Measurements from ENCODE around the gene LMO4. TPM values are rescaled to one million over a fixed set of nuclear protein-coding genes. Genes with fewer than 3 reads are reported as not detected.

The LMO4 gene
- total and polyA plus RNA-seq, 12 donors, result 19.8 to 60.5 (median 27.7) TPM

- Histone ChIP-seq H3K27me3 (no peaks in the 10 kb centered on the region), H3K27ac (peak overlapping the region in 8 of 10 donors; percentile 67 to 92 (median 84)), H3K4me3 (peak overlapping the region in 8 of 10 donors; percentile 60 to 86 (median 76)), H3K9me3 (no peaks in the 10 kb centered on the region), H3K4me1 (peaks cover 0 to 74% (median 55%) of the 10 kb centered on the region in 9 donors), H3K36me3 (peaks cover 0 to 22% (median 0%) of the 10 kb centered on the region in 9 donors)
- intact Hi-C loops (cut with DNase I), result loop anchor here in 3 of 10 donors (2.0 to 10.0 kb wide), 8 partner anchors 68 to 1165 kb away; no protein-coding TSS in a partner anchor
- DNase-seq (no peak), ATAC-seq (no peak)
- 54 to 65% methylated on average over 10 of the region's 10 CpGs for WGBS, 2 donors
- TF ChIP-seq CTCF (IDR thresholded peaks at IDR 0.05), result no peak
Measured at GRCh38 chr1:87333692-87334347, 5.1 kb downstream of the LMO4 start.

GRCh38 chr1:87334351-87335174 is 5.9 kb downstream of the LMO4 start:
- no peaks in the 10 kb centered on the region for H3K27me3 ChIP-seq
- peaks cover 0 to 30% (median 4%) of the 10 kb centered on the region in 9 donors for H3K36me3 ChIP-seq
- no peaks in the 10 kb centered on the region for H3K9me3 ChIP-seq
- peak in 1 of 2 donors; percentile 19 for DNase-seq
- peak overlapping the region; percentile 46 to 92 (median 82) for H3K27ac ChIP-seq
- intact Hi-C loops (cut with DNase I), result loop anchor here in 3 of 10 donors (5.0 to 10.0 kb wide), 7 partner anchors 68 to 950 kb away; no protein-coding TSS in a partner anchor
- H3K4me3 ChIP-seq, result peak overlapping the region in 9 of 10 donors; percentile 56 to 86 (median 73)
- ATAC-seq, result peak in 6 of 8 donors; percentile 8 to 23 (median 13)
- no peak for TF ChIP-seq CTCF (IDR thresholded peaks at IDR 0.05)
- 19 to 21% methylated on average over 28 of the region's 28 CpGs for WGBS, 2 donors
- peaks cover 0 to 76% (median 57%) of the 10 kb centered on the region in 9 donors for H3K4me1 ChIP-seq

DNA sequence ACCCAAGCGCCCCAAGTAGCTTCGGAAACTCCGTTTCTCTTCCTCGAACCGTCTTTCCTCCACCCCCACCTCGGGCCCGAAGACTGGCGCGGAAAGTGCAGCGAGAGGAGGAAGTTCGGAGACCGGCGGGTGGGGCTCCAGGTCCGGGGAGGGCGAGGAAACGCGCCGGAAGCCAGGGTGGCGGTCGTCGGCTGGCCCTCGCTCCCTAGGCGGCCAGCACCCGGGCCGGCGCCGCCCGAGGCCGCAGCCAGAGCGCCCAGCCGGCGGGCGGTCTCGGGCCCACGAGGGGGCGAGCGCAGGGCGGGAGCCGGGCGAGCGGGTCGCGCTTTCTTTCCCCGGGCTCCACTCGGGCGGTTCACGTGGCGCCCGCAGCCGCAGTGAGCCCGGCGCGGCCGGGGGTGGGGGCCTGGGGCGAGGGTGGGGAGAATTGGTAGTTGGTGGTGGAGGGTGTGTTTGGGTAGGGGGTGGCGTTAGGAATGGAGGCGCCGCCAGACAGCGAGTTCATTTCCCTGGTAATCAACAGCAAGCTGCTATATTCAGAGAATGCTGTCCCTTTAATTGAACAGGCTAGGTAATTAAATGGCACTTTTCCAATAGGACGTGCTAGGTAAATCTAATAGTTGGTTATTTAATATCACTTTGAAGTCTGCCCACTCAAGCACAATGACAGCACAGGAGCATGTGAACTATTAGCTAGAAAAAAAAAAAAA is 6.7 kb downstream of the LMO4 start:
- H3K4me1 ChIP-seq, result peaks cover 0 to 69% (median 57%) of the 10 kb centered on the region in 9 donors
- no peaks in the 10 kb centered on the region for H3K9me3 ChIP-seq
- peak overlapping the region; percentile 18 to 86 (median 70) for H3K4me3 ChIP-seq
- H3K27ac ChIP-seq, result peak overlapping the region; percentile 46 to 92 (median 82)
- intact Hi-C loops (cut with DNase I), result loop anchor here in 3 of 10 donors (10.0 kb wide), 5 partner anchors 99 to 951 kb away; no protein-coding TSS in a partner anchor
- WGBS, 2 donors, result 0 to 1% methylated on average over 53 to 60 of the region's 60 CpGs
- H3K36me3 ChIP-seq, result peaks cover 0 to 37% (median 11%) of the 10 kb centered on the region in 9 donors
- peak in 6 of 9 donors; percentile 18 to 62 (median 48) for TF ChIP-seq CTCF (IDR thresholded peaks at IDR 0.05)
- H3K27me3 ChIP-seq, result no peaks in the 10 kb centered on the region
- ATAC-seq (peak; percentile 54 to 82 (median 64)), DNase-seq (peak; percentile 73 to 80)
